HEK293 (cell line): ENCODE results near the gene CRIM1.

Experiments used
- CTCF ChIA-PET: fragments of 350-600 bp; formaldehyde crosslinking; extraction: SDS; loops from one replicate; lab custom pipeline; 2021; ENCODE audit warnings: antibody characterized with exemption; lab: Yijun Ruan, JAX
- POLR2A ChIA-PET: fragments of 300-600 bp; formaldehyde crosslinking; extraction: SDS; loops from one replicate; lab custom pipeline; 2020; ENCODE audit warnings: antibody characterized with exemption, inconsistent platforms; lab: Yijun Ruan, JAX
- H3K27ac ChIP-seq: fragments of 200-500 bp; sonication (Bioruptor generic); 2 replicates; pipeline ENCODE4 v1.5.1; 2014; ENCODE audit warnings: low read depth, low read length, control low read depth, inconsistent platforms; ENCODE audit errors: extremely low read depth
- H3K36me3 ChIP-seq, 2 experiments: fragments of 200-500 bp in 1 of 2; sonication (Bioruptor generic) in 1 of 2; 1 replicate in 1 of 2; 2 replicates in 1 of 2; pipeline ENCODE4 v1.5.1; 2014 to 2017; ENCODE audit warnings: inconsistent platforms in 2 of 2, low read length in 2 of 2; ENCODE audit not compliant: control insufficient read depth in 2 of 2, insufficient read depth in 1 of 2
- H3K4me1 ChIP-seq: fragments of 200-500 bp; sonication (Bioruptor generic); 2 replicates; pipeline ENCODE4 v1.5.1; 2014; ENCODE audit warnings: mild to moderate bottlenecking, low read length, inconsistent platforms; ENCODE audit not compliant: control insufficient read depth, insufficient read depth
- H3K4me3 ChIP-seq: 2 replicates; pipeline ENCODE4 v1.5.1; 2011; ENCODE audit warnings: low read depth, mild to moderate bottlenecking, control low read depth, low read length, moderate library complexity
- H3K9me3 ChIP-seq: fragments of 200-500 bp; sonication (Bioruptor generic); 2 replicates; pipeline ENCODE4 v1.5.1; 2014; ENCODE audit warnings: low read depth, low read length, inconsistent platforms; ENCODE audit not compliant: control insufficient read depth, insufficient read depth
- KLF1 ChIP-seq: fragments of 450-650 bp; formaldehyde crosslinking; IDR thresholded peaks from 2 replicates; pipeline ENCODE4 v1.5.1; 2016; ENCODE audit warnings: missing biosample characterization, missing genetic modification characterization
- OSR2 ChIP-seq: fragments of 450-650 bp; formaldehyde crosslinking; IDR thresholded peaks from 2 replicates; pipeline ENCODE4 v1.5.1; 2016; ENCODE audit warnings: missing biosample characterization, missing genetic modification characterization
- ZBTB48 ChIP-seq: fragments of 450-650 bp; formaldehyde crosslinking; IDR thresholded peaks from 2 replicates; pipeline ENCODE4 v1.5.1; 2016; ENCODE audit warnings: missing biosample characterization, missing genetic modification characterization
- ZFP3 ChIP-seq: fragments of 450-650 bp; formaldehyde crosslinking; IDR thresholded peaks from 2 replicates; pipeline ENCODE4 v1.5.1; 2016; ENCODE audit warnings: low read depth, missing biosample characterization, missing genetic modification characterization
- ZNF140 ChIP-seq: fragments of 450-650 bp; formaldehyde crosslinking; IDR thresholded peaks from 2 replicates; pipeline ENCODE4 v1.5.1; 2016; ENCODE audit warnings: missing biosample characterization, missing genetic modification characterization
- ZNF157 ChIP-seq: fragments of 450-650 bp; formaldehyde crosslinking; IDR thresholded peaks from 2 replicates; pipeline ENCODE4 v1.5.1; 2016; ENCODE audit warnings: missing biosample characterization, missing genetic modification characterization
- ZNF184 ChIP-seq: fragments of 450-650 bp; IDR thresholded peaks from 2 replicates; pipeline ENCODE4 v1.5.1; 2018; ENCODE audit warnings: missing biosample characterization, mild to moderate bottlenecking, missing genetic modification characterization
- ZNF211 ChIP-seq: fragments of 450-650 bp; formaldehyde crosslinking; IDR thresholded peaks from 2 replicates; pipeline ENCODE4 v1.5.1; 2016; ENCODE audit warnings: low read depth, missing biosample characterization, missing genetic modification characterization
- ZNF214 ChIP-seq: fragments of 450-650 bp; formaldehyde crosslinking; IDR thresholded peaks from 2 replicates; pipeline ENCODE4 v1.5.1; 2017; ENCODE audit warnings: missing biosample characterization, mild to moderate bottlenecking, missing genetic modification characterization, borderline replicate concordance
- ZNF223 ChIP-seq: fragments of 450-650 bp; formaldehyde crosslinking; IDR thresholded peaks from 2 replicates; pipeline ENCODE4 v1.5.1; 2016; ENCODE audit warnings: missing biosample characterization, missing genetic modification characterization
- ZNF423 ChIP-seq: fragments of 450-650 bp; formaldehyde crosslinking; IDR thresholded peaks from 2 replicates; pipeline ENCODE4 v1.5.1; 2016; ENCODE audit warnings: missing biosample characterization, missing genetic modification characterization
- ZNF600 ChIP-seq: fragments of 450-650 bp; formaldehyde crosslinking; IDR thresholded peaks from 2 replicates; pipeline ENCODE4 v1.5.1; 2016; ENCODE audit warnings: missing biosample characterization, missing genetic modification characterization
- ZNF624 ChIP-seq: fragments of 450-650 bp; formaldehyde crosslinking; IDR thresholded peaks from 2 replicates; pipeline ENCODE4 v1.5.1; 2017; ENCODE audit warnings: missing biosample characterization, missing genetic modification characterization
- ZNF629 ChIP-seq: fragments of 450-650 bp; formaldehyde crosslinking; IDR thresholded peaks from 2 replicates; pipeline ENCODE4 v1.5.1; 2017; ENCODE audit warnings: missing biosample characterization, missing genetic modification characterization
- ZNF658 ChIP-seq: fragments of 450-650 bp; formaldehyde crosslinking; IDR thresholded peaks from 2 replicates; pipeline ENCODE4; 2016; ENCODE audit warnings: missing biosample characterization, missing genetic modification characterization
- ZNF660 ChIP-seq: fragments of 450-650 bp; IDR thresholded peaks from 2 replicates; pipeline ENCODE4 v1.5.1; 2018; ENCODE audit warnings: missing biosample characterization, mild to moderate bottlenecking, missing genetic modification characterization
- TF ChIP-seq, protein P1 (sequence below): fragments of 450-650 bp; formaldehyde crosslinking; IDR thresholded peaks from 2 replicates; pipeline ENCODE4 v1.5.1; 2016; ENCODE audit warnings: missing biosample characterization, missing genetic modification characterization
- TF ChIP-seq, protein P2 (sequence below): fragments of 450-650 bp; formaldehyde crosslinking; IDR thresholded peaks from 2 replicates; pipeline ENCODE4 v1.5.1; 2016; ENCODE audit warnings: missing biosample characterization, missing genetic modification characterization
- TF ChIP-seq, protein P3 (sequence below): fragments of 450-650 bp; formaldehyde crosslinking; conservative IDR thresholded peaks from 2 replicates; pipeline ENCODE4 v1.5.1; 2016; ENCODE audit warnings: low read depth, missing biosample characterization, missing genetic modification characterization
- TF ChIP-seq, protein P4 (sequence below): fragments of 450-650 bp; formaldehyde crosslinking; IDR thresholded peaks from 2 replicates; pipeline ENCODE4 v1.5.1; 2016; ENCODE audit warnings: missing biosample characterization, missing genetic modification characterization

The CRIM1 gene

DNA sequence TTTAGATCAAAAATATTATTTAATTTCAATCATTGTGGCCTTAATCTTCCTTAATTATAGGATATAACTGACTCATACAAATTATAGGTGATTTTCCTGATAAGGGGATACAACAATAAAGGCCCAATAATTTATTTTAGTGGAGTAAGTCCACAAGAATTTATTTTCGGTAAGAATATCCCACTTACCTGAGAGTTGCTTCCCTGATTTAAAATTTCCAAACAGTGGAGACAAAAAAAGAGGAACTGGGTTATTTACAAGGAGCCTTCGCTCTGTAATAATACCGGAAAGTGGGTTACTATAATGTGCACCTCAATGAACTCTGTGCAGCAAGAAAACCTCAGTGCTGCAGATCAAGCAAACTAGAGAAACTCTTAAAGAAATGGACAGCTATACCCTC, 200.2 kb downstream of the CRIM1 start (continued):
- TF ChIP-seq, protein P1, sequence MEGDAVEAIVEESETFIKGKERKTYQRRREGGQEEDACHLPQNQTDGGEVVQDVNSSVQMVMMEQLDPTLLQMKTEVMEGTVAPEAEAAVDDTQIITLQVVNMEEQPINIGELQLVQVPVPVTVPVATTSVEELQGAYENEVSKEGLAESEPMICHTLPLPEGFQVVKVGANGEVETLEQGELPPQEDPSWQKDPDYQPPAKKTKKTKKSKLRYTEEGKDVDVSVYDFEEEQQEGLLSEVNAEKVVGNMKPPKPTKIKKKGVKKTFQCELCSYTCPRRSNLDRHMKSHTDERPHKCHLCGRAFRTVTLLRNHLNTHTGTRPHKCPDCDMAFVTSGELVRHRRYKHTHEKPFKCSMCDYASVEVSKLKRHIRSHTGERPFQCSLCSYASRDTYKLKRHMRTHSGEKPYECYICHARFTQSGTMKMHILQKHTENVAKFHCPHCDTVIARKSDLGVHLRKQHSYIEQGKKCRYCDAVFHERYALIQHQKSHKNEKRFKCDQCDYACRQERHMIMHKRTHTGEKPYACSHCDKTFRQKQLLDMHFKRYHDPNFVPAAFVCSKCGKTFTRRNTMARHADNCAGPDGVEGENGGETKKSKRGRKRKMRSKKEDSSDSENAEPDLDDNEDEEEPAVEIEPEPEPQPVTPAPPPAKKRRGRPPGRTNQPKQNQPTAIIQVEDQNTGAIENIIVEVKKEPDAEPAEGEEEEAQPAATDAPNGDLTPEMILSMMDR (tag by site-specific recombination), result no peak
- TF ChIP-seq ZFP3 (tag by site-specific recombination) (no peak), ZNF600 (tag by site-specific recombination) (no peak), KLF1 (tag by site-specific recombination) (no peak), ZNF423 (tag by site-specific recombination) (no peak), ZNF184 (tag by site-specific recombination) (no peak), OSR2 (tag by site-specific recombination) (no peak), ZNF211 (tag by site-specific recombination) (no peak), ZNF214 (tag by site-specific recombination) (no peak), ZNF624 (tag by site-specific recombination) (no peak)
- TF ChIP-seq, protein P2, sequence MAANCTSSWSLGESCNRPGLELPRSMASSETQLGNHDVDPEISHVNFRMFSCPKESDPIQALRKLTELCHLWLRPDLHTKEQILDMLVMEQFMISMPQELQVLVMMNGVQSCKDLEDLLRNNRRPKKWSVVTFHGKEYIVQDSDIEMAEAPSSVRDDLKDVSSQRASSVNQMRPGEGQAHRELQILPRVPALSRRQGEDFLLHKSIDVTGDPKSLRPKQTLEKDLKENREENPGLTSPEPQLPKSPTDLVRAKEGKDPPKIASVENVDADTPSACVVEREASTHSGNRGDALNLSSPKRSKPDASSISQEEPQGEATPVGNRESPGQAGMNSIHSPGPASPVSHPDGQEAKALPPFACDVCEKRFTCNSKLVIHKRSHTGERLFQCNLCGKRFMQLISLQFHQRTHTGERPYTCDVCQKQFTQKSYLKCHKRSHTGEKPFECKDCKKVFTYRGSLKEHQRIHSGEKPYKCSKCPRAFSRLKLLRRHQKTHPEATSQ (tag by site-specific recombination), result no peak

DNA sequence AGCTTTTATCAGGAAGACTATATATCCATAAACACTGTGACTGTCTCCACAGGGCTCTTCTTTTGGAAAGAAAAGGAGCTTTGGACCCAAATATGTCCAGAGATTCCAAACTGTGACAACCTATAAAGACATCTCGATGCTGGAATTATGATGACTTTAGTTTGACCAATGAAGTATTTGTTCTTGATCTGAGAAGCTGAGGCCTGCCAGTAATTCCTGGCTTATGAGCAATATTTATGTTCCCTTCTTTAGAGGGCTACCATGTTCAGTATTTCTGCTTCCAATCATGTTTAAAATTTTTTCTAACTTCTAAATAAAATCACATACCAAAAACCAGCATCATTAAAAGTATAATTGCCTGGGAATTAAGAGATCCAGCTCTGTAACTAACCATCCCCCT, 201.3 kb downstream of the CRIM1 start:
- Histone ChIP-seq H3K4me1 (peaks cover 2% of the 10 kb centered on the region; the same call in 1 of the 2 replicates), H3K4me3 (no peak overlapping the region), H3K9me3 (no peaks in the 10 kb centered on the region), H3K36me3 (peaks cover 1 to 34% of the 10 kb centered on the region in 2 experiments; a peak in 2 of 3 replicates)
- ChIA-PET CTCF (interaction anchor here (0.6 to 1.0 kb wide), 2 partner anchors 25 to 214 kb away, joined by 3 to 8 read pairs; no protein-coding TSS in a partner anchor), POLR2A (no interaction called here)
- TF ChIP-seq ZBTB48 (tag by site-specific recombination) (no peak), ZNF658 (tag by site-specific recombination) (no peak), ZNF223 (tag by site-specific recombination) (no peak), ZNF629 (tag by site-specific recombination) (no peak), ZNF140 (tag by site-specific recombination) (no peak), ZNF660 (tag by site-specific recombination) (no peak), ZNF157 (no peak)
- TF ChIP-seq, protein P3, sequence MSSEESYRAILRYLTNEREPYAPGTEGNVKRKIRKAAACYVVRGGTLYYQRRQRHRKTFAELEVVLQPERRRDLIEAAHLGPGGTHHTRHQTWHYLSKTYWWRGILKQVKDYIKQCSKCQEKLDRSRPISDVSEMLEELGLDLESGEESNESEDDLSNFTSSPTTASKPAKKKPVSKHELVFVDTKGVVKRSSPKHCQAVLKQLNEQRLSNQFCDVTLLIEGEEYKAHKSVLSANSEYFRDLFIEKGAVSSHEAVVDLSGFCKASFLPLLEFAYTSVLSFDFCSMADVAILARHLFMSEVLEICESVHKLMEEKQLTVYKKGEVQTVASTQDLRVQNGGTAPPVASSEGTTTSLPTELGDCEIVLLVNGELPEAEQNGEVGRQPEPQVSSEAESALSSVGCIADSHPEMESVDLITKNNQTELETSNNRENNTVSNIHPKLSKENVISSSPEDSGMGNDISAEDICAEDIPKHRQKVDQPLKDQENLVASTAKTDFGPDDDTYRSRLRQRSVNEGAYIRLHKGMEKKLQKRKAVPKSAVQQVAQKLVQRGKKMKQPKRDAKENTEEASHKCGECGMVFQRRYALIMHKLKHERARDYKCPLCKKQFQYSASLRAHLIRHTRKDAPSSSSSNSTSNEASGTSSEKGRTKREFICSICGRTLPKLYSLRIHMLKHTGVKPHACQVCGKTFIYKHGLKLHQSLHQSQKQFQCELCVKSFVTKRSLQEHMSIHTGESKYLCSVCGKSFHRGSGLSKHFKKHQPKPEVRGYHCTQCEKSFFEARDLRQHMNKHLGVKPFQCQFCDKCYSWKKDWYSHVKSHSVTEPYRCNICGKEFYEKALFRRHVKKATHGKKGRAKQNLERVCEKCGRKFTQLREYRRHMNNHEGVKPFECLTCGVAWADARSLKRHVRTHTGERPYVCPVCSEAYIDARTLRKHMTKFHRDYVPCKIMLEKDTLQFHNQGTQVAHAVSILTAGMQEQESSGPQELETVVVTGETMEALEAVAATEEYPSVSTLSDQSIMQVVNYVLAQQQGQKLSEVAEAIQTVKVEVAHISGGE (tag by site-specific recombination), result no peak
- TF ChIP-seq, protein P4, sequence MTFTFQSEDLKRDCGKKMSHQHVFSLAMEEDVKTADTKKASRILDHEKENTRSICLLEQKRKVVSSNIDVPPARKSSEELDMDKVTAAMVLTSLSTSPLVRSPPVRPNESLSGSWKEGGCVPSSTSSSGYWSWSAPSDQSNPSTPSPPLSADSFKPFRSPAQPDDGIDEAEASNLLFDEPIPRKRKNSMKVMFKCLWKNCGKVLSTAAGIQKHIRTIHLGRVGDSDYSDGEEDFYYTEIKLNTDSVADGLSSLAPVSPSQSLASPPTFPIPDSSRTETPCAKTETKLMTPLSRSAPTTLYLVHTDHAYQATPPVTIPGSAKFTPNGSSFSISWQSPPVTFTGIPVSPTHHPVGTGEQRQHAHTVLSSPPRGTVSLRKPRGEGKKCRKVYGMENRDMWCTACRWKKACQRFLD (tag by site-specific recombination), result no peak
- TF ChIP-seq, all 188 proteins: peak for 0
- H3K27ac ChIP-seq, result no peak overlapping the region
